Stimulated activated CD8-positive, alpha-beta memory T cell treated with anti-CD3 and anti-CD28 coated beads, Interleukin-15, amount 100 ng/mL, for 4 hours (primary cell): Measurements from ENCODE around the gene KCTD12.
"Not testable (repeated sequence)": the region's sequence is repeated elsewhere in the genome, so short reads cannot be mapped to it uniquely, and the experiment has no call there.

ENCODE experiments used
- DNase-seq, 2 donors: peaks; one replicate each; pipeline ENCODE4 v3.0.0-alpha.2; 2020; ENCODE audit warnings: low read depth in 2 of 2

The KCTD12 gene

GRCh38 chr13:76886292-76887075 lies at the start of gene KCTD12:
TSS of gene KCTD12 (minus strand) at chr13:76886405. CDS start at chr13:76886148, 257 bp downstream.
- peak; percentile 70 to 79 for DNase-seq

- no peak for DNase-seq
These were observed 48.5 kb upstream of the KCTD12 start for GRCh38 chr13:76934671-76935070.

DNA sequence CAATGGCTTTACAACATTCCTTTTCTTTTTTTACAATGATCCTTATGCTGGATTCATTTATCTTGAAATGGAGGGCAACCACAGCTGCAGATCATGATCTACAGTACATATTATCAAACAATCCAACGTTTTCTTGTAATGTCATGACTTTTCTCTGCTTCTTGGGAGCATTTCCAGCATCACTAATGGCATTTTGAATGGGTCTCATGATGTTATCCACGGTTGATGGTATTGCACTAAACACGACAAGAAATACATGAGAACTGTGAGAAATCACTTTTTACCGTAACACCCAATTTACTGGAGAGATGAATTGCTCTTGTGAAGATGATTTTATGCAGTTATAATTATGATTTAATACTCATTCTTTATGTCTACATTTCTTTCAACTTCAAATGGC lies 45.9 kb upstream of the KCTD12 start:
- no peak for DNase-seq

DNA sequence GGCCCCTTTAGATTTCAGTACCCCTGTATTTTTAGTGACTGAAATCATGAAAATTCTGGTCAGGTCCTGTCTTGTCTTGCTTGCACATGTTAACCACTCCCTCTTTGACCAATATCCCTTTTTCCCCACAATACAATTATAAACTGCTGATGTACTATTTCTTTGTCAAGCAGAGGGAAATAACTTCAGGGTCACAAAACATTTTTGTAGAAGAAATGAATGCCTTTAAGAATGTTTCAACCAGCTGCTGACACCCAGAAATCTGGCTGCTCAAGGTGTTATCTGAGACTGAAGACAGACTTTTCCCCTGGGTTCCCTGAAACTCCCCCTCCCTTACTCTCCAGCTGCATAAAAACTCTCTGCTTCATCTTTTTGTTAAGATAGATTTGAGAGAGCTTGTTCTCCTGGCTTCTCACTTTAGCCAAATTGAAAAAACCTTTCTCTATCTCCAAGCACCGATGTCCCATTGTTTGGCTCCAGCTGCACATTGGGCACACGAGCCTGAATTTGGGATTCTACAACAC lies 43.7 kb upstream of the KCTD12 start:
- no peak for DNase-seq

DNA sequence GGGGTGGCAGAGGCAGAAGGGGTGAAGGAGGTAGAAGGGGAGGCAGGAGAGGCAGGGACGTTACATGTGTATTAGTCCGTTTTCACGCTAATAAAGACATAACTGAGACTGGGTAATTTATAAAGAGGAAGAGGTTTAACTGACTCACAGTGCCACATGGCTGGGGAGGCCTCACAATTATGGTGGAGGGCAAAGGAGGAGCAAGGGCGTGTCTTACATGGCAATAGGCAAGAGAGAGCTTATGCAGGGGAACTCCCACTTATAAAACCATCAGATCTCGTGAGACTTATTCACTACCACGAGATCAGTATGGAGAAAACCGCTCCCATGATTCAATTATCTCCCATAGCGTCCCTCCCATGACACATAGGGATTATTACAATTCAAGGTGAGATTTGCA lies 43.1 kb upstream of the KCTD12 start:
- no peak for DNase-seq

DNA sequence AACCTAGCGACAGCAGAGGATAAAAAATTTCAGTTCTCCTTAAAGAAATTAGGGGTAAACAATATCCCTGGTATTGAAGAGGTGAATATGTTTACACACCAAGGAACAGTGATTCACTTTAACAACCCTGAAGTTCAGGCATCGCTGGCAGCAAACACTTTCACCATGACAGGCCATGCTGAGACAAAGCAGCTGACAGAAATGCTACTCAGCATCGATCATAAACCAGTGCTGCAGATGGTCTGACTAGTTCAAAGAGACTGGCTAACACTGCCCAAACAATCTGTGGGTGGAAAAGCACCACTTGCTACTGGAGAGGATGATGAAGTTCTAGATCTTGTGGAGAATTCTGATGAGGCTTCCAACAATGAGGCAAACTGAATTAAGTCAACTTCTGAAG lies 42.3 kb upstream of the KCTD12 start:
- DNase-seq, result no peak

- DNase-seq, result no peak
These were observed 41.8 kb upstream of the KCTD12 start for GRCh38 chr13:76927955-76928354.

DNA sequence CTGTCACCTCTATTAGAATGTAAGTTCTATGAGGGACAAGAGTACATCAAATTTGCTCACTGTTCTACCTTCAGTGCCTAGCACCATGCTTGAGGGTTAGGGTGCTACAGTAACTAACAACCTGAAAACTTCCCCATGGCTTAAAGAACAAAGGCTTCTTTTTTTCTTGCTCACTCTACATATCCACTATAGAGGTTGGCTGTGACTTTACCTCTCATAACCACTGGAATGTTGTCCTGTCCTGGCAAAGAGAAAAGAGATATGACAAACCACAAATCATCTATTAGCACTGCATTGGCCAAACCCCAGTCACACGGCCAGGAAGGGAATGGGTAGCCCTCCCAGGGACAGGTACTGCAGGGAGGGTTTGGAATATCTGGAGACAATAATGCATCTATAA lies 38.9 kb upstream of the KCTD12 start:
- DNase-seq, result no peak

DNA sequence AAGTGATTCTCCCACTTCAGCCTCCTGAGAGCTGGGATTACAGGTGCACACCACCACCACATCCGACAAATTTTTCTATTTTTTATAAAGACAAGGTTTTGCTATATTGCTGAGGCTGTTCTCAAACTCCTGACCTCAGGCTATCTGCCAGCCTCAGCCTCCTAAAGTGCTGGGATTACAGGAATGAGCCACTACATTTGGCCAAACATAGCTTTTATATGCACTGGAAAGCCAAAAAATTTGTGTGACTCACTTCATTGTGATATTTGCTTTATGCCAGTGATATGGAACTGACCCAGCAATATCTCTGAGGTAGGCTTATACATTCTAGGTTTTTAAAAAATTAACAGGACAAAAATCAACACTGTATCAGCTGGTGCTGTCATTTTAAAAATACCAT lies 35.3 kb upstream of the KCTD12 start:
- DNase-seq, result no peak

DNA sequence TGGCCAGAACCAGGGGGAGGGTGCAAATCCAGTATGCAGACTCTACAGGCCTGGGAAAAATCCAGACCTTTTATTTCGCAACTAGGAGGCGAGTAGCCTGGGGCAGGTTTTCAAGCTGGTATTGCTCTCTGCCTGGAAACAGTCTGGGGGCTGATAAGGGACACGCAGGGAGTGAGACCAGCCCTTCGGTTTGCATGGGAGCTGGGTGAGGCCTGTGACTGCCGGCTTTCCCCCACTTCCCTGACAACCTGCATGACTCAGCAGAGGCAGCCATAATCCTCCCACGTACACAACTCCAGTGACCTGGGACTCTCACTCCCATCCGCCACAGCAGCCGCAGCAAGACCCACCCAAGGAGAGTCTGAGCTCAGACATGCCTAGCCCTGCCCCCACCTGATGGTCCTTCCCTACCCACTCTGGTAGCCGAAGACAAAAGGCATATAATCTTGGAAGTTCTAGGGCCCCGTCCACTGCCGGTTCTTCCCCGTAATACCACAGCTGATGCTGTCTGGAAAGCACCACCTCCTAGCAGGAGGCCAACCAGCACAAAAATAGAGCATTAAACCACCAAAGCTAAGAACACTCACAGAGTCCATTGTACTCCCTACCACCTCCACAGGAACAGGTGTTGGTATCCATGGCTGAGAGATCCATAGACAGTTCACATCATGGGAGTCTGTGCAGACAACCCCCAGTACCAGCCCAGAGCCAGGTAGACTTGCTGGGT lies 31.7 kb upstream of the KCTD12 start:
- DNase-seq, result not testable (repeated sequence)

- DNase-seq, result no peak
These were observed 30.9 kb upstream of the KCTD12 start for GRCh38 chr13:76917095-76917494.

GRCh38 chr13:76913898-76914297 lies 27.7 kb upstream of the KCTD12 start:
- DNase-seq, result no peak

- DNase-seq, result no peak
These were observed 26.3 kb upstream of the KCTD12 start for GRCh38 chr13:76912476-76912875.

DNA sequence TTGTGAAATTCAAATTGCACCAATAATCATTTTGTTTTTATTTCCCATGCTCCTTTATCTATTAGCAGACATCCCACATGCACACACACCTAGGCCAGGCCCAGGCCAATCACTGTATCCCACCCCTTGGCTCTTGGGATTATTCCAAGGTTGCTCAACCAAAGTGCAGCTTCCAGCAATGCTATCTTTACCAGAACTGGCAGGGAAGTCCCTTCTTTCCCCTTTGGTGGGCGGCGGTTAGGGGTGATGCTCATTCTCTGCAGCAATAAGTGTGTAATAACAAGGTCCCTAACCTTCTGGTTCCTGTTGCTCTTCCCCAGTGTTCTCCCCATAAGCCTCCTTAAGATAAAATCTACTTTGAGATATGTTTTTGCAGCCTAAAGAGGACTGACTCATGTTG lies 18.3 kb upstream of the KCTD12 start:
- no peak for DNase-seq

DNA sequence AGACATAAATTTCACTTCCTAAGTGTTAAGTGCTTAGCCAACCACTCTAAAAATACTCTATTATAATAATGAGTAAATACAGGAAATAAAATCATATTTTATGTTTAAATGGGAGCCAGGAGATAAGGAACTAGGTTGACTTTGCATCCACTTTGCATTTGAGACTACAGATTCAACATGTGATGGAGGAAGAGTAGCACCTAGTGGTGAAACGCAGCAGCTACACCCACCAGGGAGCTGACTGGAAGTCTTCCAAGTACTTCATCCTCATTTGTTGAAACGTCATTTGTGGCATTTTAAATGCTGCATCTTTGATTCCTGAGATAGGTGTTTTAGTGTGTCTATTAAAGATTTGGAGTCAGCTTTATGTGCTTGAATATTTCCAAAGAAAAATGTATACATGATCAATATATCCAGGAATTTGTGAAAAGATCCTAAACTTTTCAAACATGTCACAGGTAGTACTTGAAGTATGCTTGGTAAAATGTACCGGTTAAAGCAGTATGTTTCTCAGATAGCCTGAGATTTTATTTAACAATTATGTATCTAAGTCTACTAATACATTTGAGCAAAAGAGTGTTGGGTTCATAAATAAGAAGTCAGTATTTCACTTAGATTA lies 17.4 kb upstream of the KCTD12 start:
- peak in 1 of 2 donors; percentile 51 for DNase-seq

DNA sequence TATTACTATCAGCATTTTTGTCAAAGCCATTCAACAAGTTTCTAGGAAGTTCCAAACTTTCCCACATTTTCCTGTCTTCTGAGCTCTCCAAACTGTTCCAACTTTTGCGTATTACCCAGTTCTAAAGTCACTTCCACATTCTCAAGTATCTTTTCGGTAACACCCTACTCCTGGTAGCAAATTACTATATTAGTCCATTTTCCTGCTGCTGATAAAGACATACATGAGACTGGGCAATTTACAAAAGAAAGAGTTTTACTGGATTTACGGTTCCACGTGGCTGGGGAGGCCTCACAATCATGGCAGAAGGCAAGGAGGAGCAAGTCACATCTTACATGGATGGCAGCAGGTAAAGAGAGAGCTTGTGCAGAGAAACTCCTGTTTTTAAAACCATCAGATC lies 12.9 kb upstream of the KCTD12 start:
- not testable (repeated sequence) for DNase-seq

DNA sequence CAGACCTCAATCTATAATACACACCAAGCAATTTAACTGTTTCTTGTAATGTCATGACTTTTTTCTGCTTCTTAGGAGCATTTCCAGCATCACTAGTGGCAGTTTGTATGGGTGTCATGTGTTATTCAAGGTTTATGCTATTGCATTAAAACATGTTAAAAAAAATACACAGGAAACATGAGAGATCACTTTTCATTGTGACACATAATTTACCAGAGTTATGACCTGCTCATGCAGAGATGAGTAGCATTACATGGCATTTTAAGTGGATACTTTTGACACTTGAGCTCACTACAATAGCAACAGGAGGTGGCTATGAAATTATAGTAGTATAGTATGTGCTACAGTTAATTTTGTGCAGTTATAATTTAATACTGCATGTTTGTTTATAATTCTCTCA lies 11.0 kb upstream of the KCTD12 start:
- DNase-seq, result not testable (repeated sequence)

- no peak for DNase-seq
These were observed 8.4 kb upstream of the KCTD12 start for GRCh38 chr13:76894401-76895110.

GRCh38 chr13:76892488-76892887 lies 6.3 kb upstream of the KCTD12 start:
- no peak for DNase-seq

GRCh38 chr13:76890021-76890420 lies 3.8 kb upstream of the KCTD12 start:
- DNase-seq, result no peak

DNA sequence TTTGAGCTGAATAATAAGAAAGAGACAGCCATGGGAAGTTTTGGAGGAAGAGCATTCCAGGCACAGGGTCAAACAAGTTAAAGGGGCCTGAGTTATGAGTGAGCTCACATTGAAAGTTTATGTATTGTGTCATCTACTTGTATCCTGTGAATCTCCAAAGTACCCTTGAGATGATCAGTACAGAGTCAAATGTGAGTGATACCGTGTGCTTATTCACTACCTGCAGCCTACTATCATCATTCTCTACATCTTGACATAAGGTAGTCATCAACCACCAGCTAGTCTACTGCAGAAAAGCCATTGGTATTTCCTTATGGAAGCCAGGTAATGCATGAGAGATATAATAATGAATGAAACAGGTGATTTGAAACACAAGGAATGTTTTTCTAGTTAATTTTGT lies 3.0 kb upstream of the KCTD12 start:
- no peak for DNase-seq

DNA sequence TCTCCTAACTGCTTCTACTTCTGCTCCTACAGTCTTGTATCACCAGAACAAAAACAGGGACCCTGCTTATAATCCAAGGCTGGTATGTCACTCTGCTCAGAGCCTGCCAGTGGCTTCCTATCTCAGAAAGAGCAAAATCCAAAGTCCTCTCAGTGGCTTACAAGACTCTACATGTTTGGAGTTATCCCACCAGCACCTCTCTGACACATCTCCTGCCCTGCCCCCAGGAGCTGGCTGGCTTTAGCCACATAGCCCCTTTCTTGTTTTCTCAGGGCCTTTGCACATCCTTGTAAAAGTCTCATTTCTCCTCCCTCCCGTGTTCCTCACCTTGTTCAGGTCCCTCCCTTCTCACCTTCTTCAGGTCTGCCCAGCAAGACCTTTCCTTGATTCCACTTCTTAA lies 2.2 kb upstream of the KCTD12 start:
- no peak for DNase-seq
